Measurements from ENCODE around the gene CBX8.
"Not testable (repeated sequence)": the region's sequence is repeated elsewhere in the genome, so short reads cannot be mapped to it uniquely, and the experiment has no call there.

The CBX8 gene

GRCh38 chr17:79775632-79776031 is 21.2 kb downstream of the CBX8 start:
- no peak overlapping the region for H3K4me3 ChIP-seq (replicated peaks; ENCODE audit: low read depth, low read length)
- no peak for TF ChIP-seq CTCF (IDR thresholded peaks at IDR 0.05; ENCODE audit: low read depth, low read length, missing control alignments)
- no peak for DNase-seq (ENCODE audit: extremely low read depth, low read depth)

GRCh38 chr17:79774561-79774975 is 22.3 kb downstream of the CBX8 start:
- TF ChIP-seq CTCF (IDR thresholded peaks at IDR 0.05; ENCODE audit: low read depth, low read length, missing control alignments), result no peak
- H3K4me3 ChIP-seq (replicated peaks; ENCODE audit: low read depth, low read length), result no peak overlapping the region
- no peak for DNase-seq (ENCODE audit: extremely low read depth, low read depth)

- H3K4me3 ChIP-seq (replicated peaks; ENCODE audit: low read depth, low read length); DNase-seq (ENCODE audit: extremely low read depth, low read depth): not testable (repeated sequence)
Observed at GRCh38 chr17:79772726-79773125, 24.2 kb downstream of the CBX8 start.

- no peak overlapping the region for H3K4me3 ChIP-seq (replicated peaks; ENCODE audit: low read depth, low read length)
- no peak for DNase-seq (ENCODE audit: extremely low read depth, low read depth)
- TF ChIP-seq CTCF (IDR thresholded peaks at IDR 0.05; ENCODE audit: low read depth, low read length, missing control alignments), result no peak
Observed at GRCh38 chr17:79771276-79771675, 25.6 kb downstream of the CBX8 start.

- no peak overlapping the region for H3K4me3 ChIP-seq (replicated peaks; ENCODE audit: low read depth, low read length)
- no peak for DNase-seq (ENCODE audit: extremely low read depth, low read depth)
- TF ChIP-seq CTCF (IDR thresholded peaks at IDR 0.05; ENCODE audit: low read depth, low read length, missing control alignments), result no peak
Observed at GRCh38 chr17:79769570-79770506, 27.0 kb downstream of the CBX8 start.

GRCh38 chr17:79765708-79766107 is 31.2 kb downstream of the CBX8 start:
- TF ChIP-seq CTCF (IDR thresholded peaks at IDR 0.05; ENCODE audit: low read depth, low read length, missing control alignments), result no peak
- no peak for DNase-seq (ENCODE audit: extremely low read depth, low read depth)
- no peak overlapping the region for H3K4me3 ChIP-seq (replicated peaks; ENCODE audit: low read depth, low read length)

- no peak for DNase-seq (ENCODE audit: extremely low read depth, low read depth)
- H3K4me3 ChIP-seq (replicated peaks; ENCODE audit: low read depth, low read length), result no peak overlapping the region
- TF ChIP-seq CTCF (IDR thresholded peaks at IDR 0.05; ENCODE audit: low read depth, low read length, missing control alignments), result no peak
Observed at GRCh38 chr17:79761894-79762589, 34.8 kb downstream of the CBX8 start.

Data from HFF-Myc (cell line).